ENCODE measurements around the gene CHST12.

GRCh38 chr7:2359610-2360009 is 43.8 kb upstream of the CHST12 start:
- TF ChIP-seq RAD51 (IDR thresholded peaks at IDR 0.05) (no peak), BRCA1 (IDR thresholded peaks at IDR 0.05; ENCODE audit: low read depth, low read length) (no peak), CTCF (IDR thresholded peaks at IDR 0.05 in 2 of 3, conservative IDR thresholded peaks at IDR 0.05 in 1 of 3; ENCODE audit: control insufficient read depth in 2 of 3, extremely low read depth in 1 of 3, insufficient read depth in 1 of 3, low read depth in 3 of 3, low read length in 3 of 3) (no peak), POLR2AphosphoS5 (IDR thresholded peaks at IDR 0.05; ENCODE audit: low read length) (no peak; the same call in 1 of the 2 replicates), NRF1 (conservative IDR thresholded peaks at IDR 0.05; ENCODE audit: low read depth, low read length) (no peak), ZNF274 (IDR thresholded peaks at IDR 0.05; ENCODE audit: insufficient read depth, insufficient read length) (no peak), ZNF384 (IDR thresholded peaks at IDR 0.05; ENCODE audit: borderline replicate concordance, low read depth, low read length) (no peak), DPF2 (IDR thresholded peaks at IDR 0.05) (no peak), SMC3 (IDR thresholded peaks at IDR 0.05; ENCODE audit: borderline replicate concordance, low read length) (no peak), ZSCAN29 (IDR thresholded peaks at IDR 0.05) (no peak), EP300 (IDR thresholded peaks at IDR 0.05; ENCODE audit: borderline replicate concordance in 1 of 2, control insufficient read depth in 1 of 2, low read depth in 2 of 2, low read length in 2 of 2) (no peak), CHD2 (IDR thresholded peaks at IDR 0.05; ENCODE audit: borderline replicate concordance, low read depth, low read length) (no peak)

Data from GM12878 (cell line).